Cortex of kidney (tissue), 1 donor: Measurements from ENCODE around the gene ADAMTS7.
"Not testable (repeated sequence)": the region's sequence is repeated elsewhere in the genome, so short reads cannot be mapped to it uniquely, and the experiment has no call there.

Experiments
- DNase-seq: peaks from one replicate; lab custom pipeline; 2025; lab: John Stamatoyannopoulos, UW

Gene ADAMTS7

GRCh38 chr15:78831229-78832207, 20.3 kb upstream of the ADAMTS7 start:
- no peak for DNase-seq

GRCh38 chr15:78830514-78831228, 19.4 kb upstream of the ADAMTS7 start:
- no peak for DNase-seq

- no peak for DNase-seq
Measured at GRCh38 chr15:78828920-78829319, 17.7 kb upstream of the ADAMTS7 start.

- no peak for DNase-seq
Measured at GRCh38 chr15:78822514-78822913, 11.2 kb upstream of the ADAMTS7 start.

GRCh38 chr15:78811825-78812183, 540 bp upstream of the ADAMTS7 start:
- DNase-seq, result no peak

GRCh38 chr15:78810362-78811123, 721 bp downstream of the ADAMTS7 start:
- DNase-seq, result no peak

GRCh38 chr15:78810003-78810361, 1.3 kb downstream of the ADAMTS7 start:
- no peak for DNase-seq

GRCh38 chr15:78808550-78808949, 2.7 kb downstream of the ADAMTS7 start:
- no peak for DNase-seq

GRCh38 chr15:78807359-78807758, 3.9 kb downstream of the ADAMTS7 start:
- DNase-seq, result no peak

- DNase-seq, result no peak
Measured at GRCh38 chr15:78804391-78804792, 6.9 kb downstream of the ADAMTS7 start.

GRCh38 chr15:78800806-78801205, 10.5 kb downstream of the ADAMTS7 start:
- DNase-seq, result no peak

GRCh38 chr15:78800189-78800588, 11.1 kb downstream of the ADAMTS7 start:
- DNase-seq, result no peak

GRCh38 chr15:78799102-78799501, 12.2 kb downstream of the ADAMTS7 start:
- DNase-seq, result not testable (repeated sequence)

- DNase-seq, result not testable (repeated sequence)
Measured at GRCh38 chr15:78798355-78798754, 12.9 kb downstream of the ADAMTS7 start.

GRCh38 chr15:78797951-78798350, 13.3 kb downstream of the ADAMTS7 start:
- no peak for DNase-seq

GRCh38 chr15:78796510-78796909, 14.8 kb downstream of the ADAMTS7 start:
- no peak for DNase-seq

- DNase-seq, result no peak
Measured at GRCh38 chr15:78795043-78795442, 16.2 kb downstream of the ADAMTS7 start.

GRCh38 chr15:78794446-78794845, 16.8 kb downstream of the ADAMTS7 start:
- DNase-seq, result not testable (repeated sequence)

GRCh38 chr15:78791357-78791756, 19.9 kb downstream of the ADAMTS7 start:
- DNase-seq, result no peak

GRCh38 chr15:78790027-78790426, 21.2 kb downstream of the ADAMTS7 start:
- no peak for DNase-seq

- no peak for DNase-seq
Measured at GRCh38 chr15:78789615-78790014, 21.6 kb downstream of the ADAMTS7 start.

GRCh38 chr15:78788016-78788660, 23.1 kb downstream of the ADAMTS7 start:
- no peak for DNase-seq
